HG03521 (cell line): ENCODE data around the gene TRAF7.
"Not testable (repeated sequence)": the region's sequence is repeated elsewhere in the genome, so short reads cannot be mapped to it uniquely, and the experiment has no call there.

Experiments
- ATAC-seq: cut with Tn5 transposase; IDR thresholded peaks from one replicate; pipeline ENCODE4 v1.9.1; 2021; ENCODE audit warnings: mild to moderate bottlenecking, moderate library complexity; ENCODE audit not compliant: unreplicated experiment

The TRAF7 gene

DNA sequence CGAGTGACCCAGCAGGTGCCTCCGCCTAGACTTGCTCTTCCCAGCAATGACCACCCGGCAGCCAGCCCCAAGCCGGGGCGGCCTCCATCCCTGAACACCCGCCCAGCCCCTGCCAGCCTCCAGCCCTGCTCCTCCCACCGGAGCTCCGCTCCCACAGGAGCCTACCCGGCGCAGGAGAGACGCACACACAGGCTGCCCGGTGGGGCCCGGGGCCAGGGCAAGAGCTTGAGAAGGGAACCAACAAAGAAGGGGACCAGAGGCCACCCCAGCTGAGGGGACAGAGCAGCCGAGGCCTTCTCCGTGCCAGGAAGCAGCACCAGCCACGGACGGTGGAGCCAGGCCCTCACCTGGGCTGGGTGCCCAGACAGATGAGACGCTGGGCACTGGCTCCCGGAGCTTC, 33.7 kb upstream of the TRAF7 start:
- ATAC-seq = no peak

- ATAC-seq = no peak
These were observed 33.2 kb upstream of the TRAF7 start for GRCh38 chr16:2122429-2122828.

GRCh38 chr16:2122934-2123683, 32.5 kb upstream of the TRAF7 start:
- not testable (repeated sequence) for ATAC-seq

DNA sequence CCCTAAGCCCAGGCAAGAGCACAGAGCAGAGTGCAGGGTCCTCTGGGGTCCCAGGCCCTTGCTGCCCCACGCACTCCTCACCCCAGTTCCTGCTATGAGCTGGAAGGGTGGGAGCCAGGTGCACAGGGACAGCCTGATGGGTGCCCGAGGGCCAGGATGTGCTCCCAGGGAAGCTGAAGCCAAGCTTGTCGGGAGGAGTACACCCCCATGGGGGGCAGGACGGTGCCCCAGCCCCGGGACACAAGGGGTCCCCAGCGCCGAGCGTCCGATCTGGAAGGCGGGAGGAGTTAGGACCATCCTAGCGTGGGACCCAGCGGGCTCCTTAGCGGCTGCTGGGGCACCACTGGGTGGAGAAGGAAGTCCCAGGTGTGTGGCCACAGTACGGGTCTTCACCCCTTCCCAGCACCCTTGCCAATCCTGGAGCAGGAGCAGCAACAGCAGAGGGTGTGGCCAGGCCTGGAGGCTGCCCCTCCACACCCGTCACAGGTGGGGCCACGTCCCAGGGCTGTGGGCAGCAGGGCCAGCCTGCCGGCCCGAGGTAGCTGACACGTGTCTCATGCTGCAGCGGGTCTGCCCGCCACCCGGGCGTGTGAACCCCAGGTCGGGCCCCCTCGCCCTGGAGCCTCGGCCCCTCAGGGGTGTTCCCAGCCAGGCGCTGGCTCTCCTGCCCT, 31.7 kb upstream of the TRAF7 start:
- ATAC-seq = not testable (repeated sequence)

GRCh38 chr16:2124377-2124693, 31.2 kb upstream of the TRAF7 start:
- ATAC-seq = not testable (repeated sequence)

DNA sequence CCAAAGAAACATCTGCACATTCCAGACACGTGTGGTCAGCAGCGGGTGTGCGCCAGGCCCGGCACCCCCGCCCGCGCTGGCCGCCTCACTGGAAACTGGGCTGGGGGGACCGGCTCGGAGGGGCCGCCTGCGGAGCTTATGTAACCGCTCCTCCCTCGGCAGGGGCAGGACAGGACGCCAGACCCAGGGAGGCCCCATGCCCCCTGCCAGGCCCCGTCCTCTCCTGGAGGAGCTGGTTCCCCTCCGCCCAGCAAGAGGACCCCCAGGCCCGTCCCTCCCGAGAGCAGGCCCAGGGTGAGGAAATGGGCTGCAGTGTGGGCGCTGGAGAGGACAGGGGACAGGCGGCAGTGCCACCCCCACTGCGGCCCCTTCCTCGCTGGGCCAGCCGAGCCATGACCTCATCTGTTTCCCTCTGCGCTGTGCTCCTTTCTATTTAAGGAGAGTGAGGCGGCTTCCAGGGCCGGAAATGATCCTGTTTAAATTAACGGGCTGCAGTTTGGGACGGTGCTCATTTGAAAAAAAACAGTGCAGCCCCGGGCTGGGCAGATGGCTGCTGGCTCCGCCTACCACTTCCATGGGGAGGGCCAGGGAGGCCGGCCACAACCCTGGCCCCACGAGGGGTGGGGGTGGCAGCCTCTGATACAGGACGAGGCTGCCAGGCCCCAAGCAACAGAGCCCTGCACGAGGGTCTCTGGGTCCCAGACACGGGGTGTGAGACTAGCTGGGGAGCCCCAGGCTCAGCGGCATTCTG, 30.7 kb upstream of the TRAF7 start:
- not testable (repeated sequence) for ATAC-seq

DNA sequence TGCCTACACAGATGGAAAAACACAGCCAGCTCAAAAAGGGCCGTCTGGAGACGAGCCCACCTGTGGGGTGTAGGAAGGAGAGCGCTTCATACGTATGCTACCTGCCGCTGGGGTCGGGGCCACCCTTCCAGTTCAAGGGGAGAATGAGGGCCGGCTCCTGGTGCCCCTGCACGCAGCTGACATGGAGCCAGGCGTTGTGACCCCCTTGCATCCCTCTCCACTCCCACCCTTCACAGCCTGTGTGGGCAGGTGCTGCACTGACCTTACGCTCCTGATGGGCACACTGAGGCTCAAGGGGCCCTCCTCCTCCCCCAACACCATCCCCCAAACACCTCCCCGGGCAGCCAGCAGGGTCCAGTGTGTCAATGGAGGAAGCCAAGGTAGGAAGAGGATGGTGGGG, 30.0 kb upstream of the TRAF7 start:
- ATAC-seq = not testable (repeated sequence)

- ATAC-seq = not testable (repeated sequence)
These were observed 29.3 kb upstream of the TRAF7 start for GRCh38 chr16:2126161-2126743.

DNA sequence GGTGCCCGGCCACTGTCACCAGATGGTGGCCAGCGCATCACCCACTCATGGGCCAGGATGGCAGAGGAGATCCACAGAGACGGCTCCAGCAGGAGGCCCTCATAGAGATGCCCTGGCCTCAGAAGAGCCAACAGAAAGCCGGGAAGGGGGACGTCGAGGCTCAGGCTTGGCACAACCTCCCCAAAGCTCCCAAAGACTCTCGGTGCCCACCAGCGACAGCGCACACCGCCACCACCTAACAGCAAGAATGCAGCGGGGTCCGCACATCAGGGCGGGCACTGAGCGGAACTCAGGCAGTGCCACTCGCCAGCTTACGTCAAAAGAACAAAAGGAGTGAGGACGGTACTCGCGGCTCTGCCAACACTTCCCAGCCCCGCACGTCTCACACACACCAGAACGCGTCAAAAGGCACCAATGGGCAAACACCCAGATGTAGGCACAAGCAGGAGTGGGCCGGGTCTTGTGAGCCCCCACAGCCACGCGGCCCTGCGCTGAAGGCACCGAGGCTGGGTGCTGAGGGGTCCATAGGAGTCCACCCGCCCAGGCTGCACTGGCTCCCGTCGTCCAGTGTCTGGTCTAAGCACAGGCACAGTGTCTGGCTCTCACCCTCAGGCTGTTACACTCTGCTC, 28.5 kb upstream of the TRAF7 start:
- ATAC-seq = not testable (repeated sequence)

- ATAC-seq = not testable (repeated sequence)
These were observed 27.8 kb upstream of the TRAF7 start for GRCh38 chr16:2127630-2128280.

GRCh38 chr16:2129251-2129650, 26.3 kb upstream of the TRAF7 start:
- ATAC-seq = not testable (repeated sequence)

DNA sequence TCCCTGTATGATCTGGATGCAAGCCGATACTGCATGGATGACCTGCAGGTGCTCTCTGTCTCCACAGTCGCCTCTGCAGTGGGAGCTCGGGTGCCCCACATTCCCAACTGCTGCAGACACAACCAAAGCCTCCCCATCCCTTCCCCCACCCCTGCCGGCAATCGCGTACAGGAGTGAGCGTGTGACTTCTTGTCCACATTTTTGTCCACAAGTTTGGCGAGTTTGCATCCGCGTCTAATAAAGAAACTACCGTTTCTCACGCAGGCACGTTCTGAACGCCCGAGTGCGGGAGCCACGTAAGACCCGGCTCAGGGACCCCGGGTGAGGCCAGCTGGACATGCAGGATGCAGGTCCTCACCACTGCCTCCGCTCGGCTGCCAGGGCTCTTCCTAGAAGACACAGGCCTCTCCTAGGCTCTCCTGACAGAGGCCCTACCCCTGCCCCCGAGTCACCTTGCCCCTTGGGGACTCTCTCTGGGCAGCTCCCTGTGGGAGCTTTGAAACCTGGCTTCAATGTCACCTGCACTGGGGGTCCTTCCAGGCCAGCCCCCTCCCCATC, 25.6 kb upstream of the TRAF7 start:
- ATAC-seq = not testable (repeated sequence)

DNA sequence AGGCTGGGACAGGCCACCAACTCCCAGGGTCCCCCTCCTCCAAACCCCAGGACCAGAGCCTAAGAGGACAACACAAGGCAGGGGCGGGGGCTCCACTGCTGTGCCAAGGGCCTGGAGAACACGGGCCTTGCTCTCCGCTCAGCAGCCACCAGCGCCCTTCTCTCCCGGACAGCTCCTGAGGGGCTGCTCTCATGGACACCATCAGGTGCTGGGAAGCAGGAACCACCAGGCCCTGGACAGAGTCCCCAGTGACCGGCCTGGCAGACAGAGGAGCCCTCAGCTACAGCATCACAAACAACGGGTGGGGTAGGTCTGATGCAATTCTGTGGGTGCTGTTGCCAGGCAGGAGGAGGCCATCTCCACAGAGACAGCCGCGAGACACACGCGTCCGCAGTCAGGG, 21.8 kb upstream of the TRAF7 start:
- not testable (repeated sequence) for ATAC-seq

- not testable (repeated sequence) for ATAC-seq
These were observed 20.5 kb upstream of the TRAF7 start for GRCh38 chr16:2135071-2135470.

GRCh38 chr16:2135770-2136490, 19.7 kb upstream of the TRAF7 start, which contains the start of gene PKD1:
TSS of gene PKD1 (minus strand) at chr16:2135898. CDS start at chr16:2135689, 209 bp downstream.
- ATAC-seq = peak; percentile 51

- ATAC-seq = no peak
These were observed 12.4 kb upstream of the TRAF7 start for GRCh38 chr16:2142942-2143877.

GRCh38 chr16:2143878-2144485, 11.6 kb upstream of the TRAF7 start:
- no peak for ATAC-seq

DNA sequence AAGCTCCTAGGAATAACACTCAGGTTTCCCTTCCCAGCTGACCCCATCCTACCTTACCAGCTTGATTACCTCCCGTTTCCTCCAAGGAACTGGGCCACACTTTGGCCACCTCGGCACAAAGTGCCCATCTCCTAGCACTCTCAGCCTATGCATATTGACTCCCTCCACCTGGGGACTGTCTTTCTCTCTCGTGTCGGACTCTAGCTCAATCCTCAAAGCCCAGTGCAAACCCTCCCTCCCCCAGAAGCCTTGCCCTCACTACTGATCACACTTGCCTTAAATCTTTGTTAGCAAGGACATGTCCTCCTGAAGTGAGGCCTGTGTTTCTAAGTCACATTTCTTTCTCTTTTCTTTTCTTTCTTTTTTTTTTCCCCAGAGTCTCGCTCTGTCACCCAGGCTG, 9.7 kb upstream of the TRAF7 start:
- no peak for ATAC-seq
